Measurements from ENCODE around the gene MYO1B.

DNA sequence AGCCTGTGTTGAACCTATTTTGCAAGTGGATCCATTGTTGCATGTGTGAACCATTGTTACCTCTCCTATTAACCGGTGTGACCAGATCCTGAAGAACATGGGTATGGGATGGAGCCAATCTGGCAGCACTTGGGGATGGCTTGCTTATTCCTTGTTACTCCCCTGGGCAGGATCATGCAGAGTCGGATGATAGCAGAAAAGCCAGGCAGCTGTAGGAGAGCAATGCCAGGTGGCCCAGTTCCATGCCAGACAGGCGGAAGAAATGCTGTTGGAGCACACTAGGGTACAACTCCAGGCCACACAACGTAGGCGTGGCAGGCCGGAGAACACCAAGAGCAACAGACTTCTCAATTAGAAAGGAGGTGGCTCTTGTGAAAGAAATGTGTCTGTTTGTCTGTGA is 16.3 kb upstream of the MYO1B start:
- TF ChIP-seq, protein P1, sequence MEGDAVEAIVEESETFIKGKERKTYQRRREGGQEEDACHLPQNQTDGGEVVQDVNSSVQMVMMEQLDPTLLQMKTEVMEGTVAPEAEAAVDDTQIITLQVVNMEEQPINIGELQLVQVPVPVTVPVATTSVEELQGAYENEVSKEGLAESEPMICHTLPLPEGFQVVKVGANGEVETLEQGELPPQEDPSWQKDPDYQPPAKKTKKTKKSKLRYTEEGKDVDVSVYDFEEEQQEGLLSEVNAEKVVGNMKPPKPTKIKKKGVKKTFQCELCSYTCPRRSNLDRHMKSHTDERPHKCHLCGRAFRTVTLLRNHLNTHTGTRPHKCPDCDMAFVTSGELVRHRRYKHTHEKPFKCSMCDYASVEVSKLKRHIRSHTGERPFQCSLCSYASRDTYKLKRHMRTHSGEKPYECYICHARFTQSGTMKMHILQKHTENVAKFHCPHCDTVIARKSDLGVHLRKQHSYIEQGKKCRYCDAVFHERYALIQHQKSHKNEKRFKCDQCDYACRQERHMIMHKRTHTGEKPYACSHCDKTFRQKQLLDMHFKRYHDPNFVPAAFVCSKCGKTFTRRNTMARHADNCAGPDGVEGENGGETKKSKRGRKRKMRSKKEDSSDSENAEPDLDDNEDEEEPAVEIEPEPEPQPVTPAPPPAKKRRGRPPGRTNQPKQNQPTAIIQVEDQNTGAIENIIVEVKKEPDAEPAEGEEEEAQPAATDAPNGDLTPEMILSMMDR (IDR thresholded peaks at IDR 0.05 in 2 of 3, conservative IDR thresholded peaks at IDR 0.05 in 1 of 3; ENCODE audit: control insufficient read depth in 2 of 3, extremely low read depth in 1 of 3, insufficient read depth in 1 of 3, low read depth in 3 of 3, low read length in 3 of 3), result no peak
- TF ChIP-seq GABPA (IDR thresholded peaks at IDR 0.05; ENCODE audit: low read depth) (no peak), EZH2 (IDR thresholded peaks at IDR 0.05; ENCODE audit: borderline replicate concordance, control insufficient read depth, low read depth, low read length) (no peak), ZNF274 (IDR thresholded peaks at IDR 0.05; ENCODE audit: insufficient read depth, insufficient read length) (no peak), CHD4 (IDR thresholded peaks at IDR 0.05) (no peak), EGR1 (IDR thresholded peaks at IDR 0.05; ENCODE audit: borderline replicate concordance in 1 of 2, low read depth in 2 of 2, low read length in 2 of 2) (no peak), NR2C1 (IDR thresholded peaks at IDR 0.05) (no peak), TCF12 (IDR thresholded peaks at IDR 0.05; ENCODE audit: low read depth, low read length) (no peak), RCOR1 (conservative IDR thresholded peaks at IDR 0.05; ENCODE audit: low read depth, low read length) (no peak), FOS (IDR thresholded peaks at IDR 0.05; ENCODE audit: borderline replicate concordance, extremely low read depth, insufficient read length) (no peak), NFIC (IDR thresholded peaks at IDR 0.05; ENCODE audit: low read depth, low read length) (no peak), JUNB (IDR thresholded peaks at IDR 0.05) (no peak)
- TF ChIP-seq, protein P2, sequence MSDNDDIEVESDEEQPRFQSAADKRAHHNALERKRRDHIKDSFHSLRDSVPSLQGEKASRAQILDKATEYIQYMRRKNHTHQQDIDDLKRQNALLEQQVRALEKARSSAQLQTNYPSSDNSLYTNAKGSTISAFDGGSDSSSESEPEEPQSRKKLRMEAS (IDR thresholded peaks at IDR 0.05; ENCODE audit: low read depth, low read length), result no peak

All from GM12878 (cell line).